ENCODE results near the gene ISCA2.
"Not testable (repeated sequence)": the region's sequence is repeated elsewhere in the genome, so short reads cannot be mapped to it uniquely, and the experiment has no call there.

Gene ISCA2

DNA sequence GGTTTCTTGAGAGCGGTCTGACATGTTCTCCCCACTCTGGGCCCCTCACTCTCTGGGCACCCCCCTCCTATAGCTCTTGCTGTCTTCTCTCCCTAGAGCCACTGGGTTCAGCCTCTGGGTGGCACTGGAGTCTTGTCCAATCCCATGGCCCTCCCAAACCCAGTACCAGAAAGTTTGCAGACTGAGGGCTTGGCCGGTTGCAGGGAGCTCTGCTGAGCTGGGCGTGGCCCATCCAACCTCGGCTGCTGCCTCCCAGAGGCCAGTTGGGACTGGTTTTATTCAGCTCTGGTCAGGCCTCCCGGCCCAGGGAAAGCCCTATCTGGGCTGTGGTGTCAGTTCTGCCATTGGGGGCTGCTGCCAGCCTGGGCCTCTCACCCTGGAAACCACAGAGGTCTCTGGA lies 37.9 kb downstream of the ISCA2 start:
- no peak for DNase-seq (ENCODE audit: low read depth)
- peak; percentile 36; the same call in 1 of the 2 replicates for TF ChIP-seq CTCF (IDR thresholded peaks at IDR 0.05; ENCODE audit: control insufficient read depth, extremely low read depth, insufficient read depth)
- H3K4me3 ChIP-seq (ENCODE audit: low read depth, low read length): no peak overlapping the region

DNA sequence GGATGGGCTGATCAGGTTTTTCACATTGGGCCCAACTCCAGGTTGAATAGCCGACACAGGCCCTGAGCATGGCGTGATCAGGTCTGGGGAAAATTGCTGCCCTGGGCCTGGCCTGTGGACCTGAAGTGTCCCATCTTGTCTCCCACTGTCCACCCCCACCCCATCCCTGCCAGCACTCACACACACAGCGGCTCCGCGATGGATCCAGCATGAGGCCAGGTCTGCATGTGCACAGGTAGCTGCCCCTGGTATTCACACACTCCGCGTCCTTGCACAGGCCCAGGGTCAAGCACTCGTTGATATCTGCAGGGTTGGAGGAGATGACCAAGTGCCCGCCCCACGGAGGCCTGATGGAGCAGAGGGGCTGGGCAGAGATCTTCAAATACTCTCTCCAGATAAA lies 38.7 kb downstream of the ISCA2 start:
- no peak overlapping the region for H3K4me3 ChIP-seq (ENCODE audit: low read depth, low read length)
- no peak for TF ChIP-seq CTCF (IDR thresholded peaks at IDR 0.05; ENCODE audit: control insufficient read depth, extremely low read depth, insufficient read depth)
- no peak for DNase-seq (ENCODE audit: low read depth)

DNA sequence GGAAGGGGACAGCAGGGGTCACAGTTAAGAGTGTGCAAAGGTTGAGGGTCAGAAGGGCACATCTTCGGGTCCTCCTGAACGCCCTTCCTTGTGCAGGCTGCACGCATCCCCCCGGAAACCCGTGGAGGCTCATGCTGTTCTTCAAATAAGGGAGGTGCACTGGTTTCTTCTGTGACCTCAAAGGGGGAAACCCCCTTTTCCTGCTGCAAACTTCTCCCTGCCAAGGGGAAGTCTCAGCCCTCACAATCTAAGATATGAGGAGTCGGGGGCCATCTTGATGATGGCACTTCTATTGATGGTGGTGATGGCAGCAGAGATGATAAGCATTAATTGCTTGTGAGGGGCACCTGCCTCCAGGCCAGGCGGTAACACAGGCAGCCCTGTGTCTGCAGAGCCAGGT lies 40.0 kb downstream of the ISCA2 start:
- no peak for TF ChIP-seq CTCF (IDR thresholded peaks at IDR 0.05; ENCODE audit: control insufficient read depth, extremely low read depth, insufficient read depth)
- no peak overlapping the region for H3K4me3 ChIP-seq (ENCODE audit: low read depth, low read length)
- no peak for DNase-seq (ENCODE audit: low read depth)

DNA sequence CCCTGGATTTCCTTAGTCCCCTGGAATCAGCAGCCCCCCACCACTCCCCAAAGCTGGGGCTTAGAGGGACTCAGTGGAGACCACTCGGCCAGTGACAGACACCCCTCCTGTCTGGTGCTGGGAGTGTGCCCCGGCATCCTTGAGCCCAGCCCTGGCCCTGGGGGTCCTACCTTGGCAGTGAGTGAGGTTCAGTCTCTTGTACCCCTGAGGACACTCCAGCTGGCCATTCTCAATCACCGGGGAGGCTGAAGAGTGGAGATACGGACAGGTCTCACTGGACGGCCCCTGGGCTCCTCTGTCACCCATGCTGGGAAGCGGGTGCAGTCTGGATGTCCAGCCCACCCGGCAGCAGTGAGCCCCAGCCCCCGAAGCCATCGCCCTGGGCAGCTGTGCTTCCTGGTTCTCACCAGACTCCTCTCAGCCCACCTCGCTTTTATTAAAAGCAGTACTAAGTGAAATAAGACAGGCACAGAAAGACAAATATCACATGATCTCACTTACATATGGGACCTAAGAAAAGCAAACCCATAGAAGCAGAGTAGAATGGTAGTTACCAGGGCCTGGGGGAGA lies 42.3 kb downstream of the ISCA2 start:
- no peak overlapping the region for H3K4me3 ChIP-seq (ENCODE audit: low read depth, low read length)
- no peak for TF ChIP-seq CTCF (IDR thresholded peaks at IDR 0.05; ENCODE audit: control insufficient read depth, extremely low read depth, insufficient read depth)
- DNase-seq (ENCODE audit: low read depth): no peak

- not testable (repeated sequence) for DNase-seq (ENCODE audit: low read depth); H3K4me3 ChIP-seq (ENCODE audit: low read depth, low read length)
These were observed 42.8 kb downstream of the ISCA2 start for GRCh38 chr14:74536336-74536735.

- no peak overlapping the region for H3K4me3 ChIP-seq (ENCODE audit: low read depth, low read length)
- TF ChIP-seq CTCF (IDR thresholded peaks at IDR 0.05; ENCODE audit: control insufficient read depth, extremely low read depth, insufficient read depth): no peak
- DNase-seq (ENCODE audit: low read depth): no peak
These were observed 45.1 kb downstream of the ISCA2 start for GRCh38 chr14:74538411-74539391.

GRCh38 chr14:74539503-74539902 lies 45.9 kb downstream of the ISCA2 start:
- H3K4me3 ChIP-seq (ENCODE audit: low read depth, low read length): no peak overlapping the region
- DNase-seq (ENCODE audit: low read depth): no peak
- TF ChIP-seq CTCF (IDR thresholded peaks at IDR 0.05; ENCODE audit: control insufficient read depth, extremely low read depth, insufficient read depth): no peak

Data from LNCaP clone FGC (cell line).